Hematopoietic multipotent progenitor cell treated with erythropoietin and hydrocortisone succinate and interleukin-3 and kit ligand, for 17 days (in vitro differentiated cells): ENCODE measurements around the gene GTF2B.
"Not testable (repeated sequence)": the region's sequence is repeated elsewhere in the genome, so short reads cannot be mapped to it uniquely, and the experiment has no call there.

Experiments
- DNase-seq: peaks from one replicate; pipeline ENCODE4 v3.0.0-alpha.2; 2015; ENCODE audit warnings: low spot score

Gene GTF2B, protein sequence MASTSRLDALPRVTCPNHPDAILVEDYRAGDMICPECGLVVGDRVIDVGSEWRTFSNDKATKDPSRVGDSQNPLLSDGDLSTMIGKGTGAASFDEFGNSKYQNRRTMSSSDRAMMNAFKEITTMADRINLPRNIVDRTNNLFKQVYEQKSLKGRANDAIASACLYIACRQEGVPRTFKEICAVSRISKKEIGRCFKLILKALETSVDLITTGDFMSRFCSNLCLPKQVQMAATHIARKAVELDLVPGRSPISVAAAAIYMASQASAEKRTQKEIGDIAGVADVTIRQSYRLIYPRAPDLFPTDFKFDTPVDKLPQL

DNA sequence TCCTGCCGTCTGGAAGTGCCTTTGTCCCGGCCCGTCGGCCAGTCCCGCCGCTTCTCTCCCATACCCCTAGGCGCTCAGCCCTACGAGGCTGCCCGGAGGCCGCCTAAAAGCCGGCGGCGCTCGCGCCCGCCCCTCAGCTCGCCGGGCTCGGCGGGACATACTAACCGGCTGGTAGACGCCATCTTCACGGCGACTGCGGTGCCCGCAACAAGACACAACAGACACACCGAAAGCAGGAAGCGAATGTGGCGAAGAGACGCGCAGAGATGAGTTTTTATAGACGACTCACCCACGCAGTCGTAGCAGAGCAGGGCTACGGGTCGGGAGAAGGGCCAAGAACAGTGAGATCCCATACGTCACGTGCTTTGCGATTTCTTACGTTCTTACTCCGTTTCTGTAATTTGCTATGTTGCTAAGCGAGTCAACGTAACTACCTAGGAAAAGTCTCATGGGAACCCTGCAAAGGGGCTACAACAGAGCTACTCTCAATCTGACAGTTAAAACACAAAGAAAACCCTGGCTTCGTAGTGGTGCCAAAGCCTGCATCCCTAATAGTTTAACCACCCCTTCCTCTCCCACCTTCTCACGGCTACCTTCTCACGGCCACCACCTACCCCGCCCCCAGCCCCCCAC lies at the start of gene GTF2B:
TSS of gene GTF2B (minus strand) at position 250 of the 633 bp plus-strand sequence. CDS start at position 182, 68 bp downstream.
- peak; percentile 97 for DNase-seq

DNA sequence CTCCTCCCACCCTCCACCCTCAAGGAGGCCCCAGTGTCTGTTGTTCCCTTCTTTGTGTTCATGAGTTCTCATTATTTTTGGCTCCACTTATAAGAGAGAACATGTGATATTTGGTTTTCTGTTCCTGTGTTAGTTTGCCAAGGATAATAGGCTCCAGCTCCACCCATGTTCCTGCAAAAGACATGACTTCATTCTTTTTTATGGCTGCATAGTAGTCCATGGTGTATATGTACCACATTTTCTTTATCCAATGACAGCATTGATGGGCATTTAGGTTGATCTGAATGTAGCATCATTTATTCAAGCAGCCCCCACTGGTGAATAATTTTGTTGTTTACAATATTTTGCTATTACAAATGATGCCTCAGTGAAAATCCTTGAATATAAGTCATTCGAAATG lies 47.2 kb upstream of the GTF2B start:
- not testable (repeated sequence) for DNase-seq

DNA sequence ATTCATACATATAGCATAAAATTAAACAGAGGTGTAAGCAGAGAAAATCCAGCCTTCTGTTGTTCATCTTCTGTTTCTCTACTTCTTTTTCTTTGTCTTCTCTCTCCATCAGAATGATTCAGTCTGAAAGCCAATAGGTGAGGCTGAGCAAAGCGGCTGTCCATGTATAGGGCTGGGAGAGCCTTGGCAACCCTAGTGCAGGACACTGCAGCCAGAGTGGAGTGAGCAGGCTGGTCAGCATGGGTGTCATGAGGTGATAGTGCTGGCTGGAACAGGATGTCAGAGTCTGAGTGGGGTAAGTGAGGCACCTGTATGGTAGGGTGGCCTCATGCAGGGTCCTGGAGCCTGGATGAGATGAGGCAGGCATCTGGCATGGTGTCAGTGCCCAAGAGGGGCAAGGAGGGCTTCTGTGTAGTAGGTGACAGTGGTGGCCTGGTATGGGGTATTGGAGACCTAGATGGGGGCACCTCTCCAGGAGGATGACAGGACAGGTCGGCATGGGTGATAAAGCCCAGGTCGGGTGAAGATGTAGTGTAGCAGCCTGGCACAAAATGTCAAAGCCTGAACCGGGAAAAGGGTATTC lies 45.5 kb upstream of the GTF2B start:
- no peak for DNase-seq

DNA sequence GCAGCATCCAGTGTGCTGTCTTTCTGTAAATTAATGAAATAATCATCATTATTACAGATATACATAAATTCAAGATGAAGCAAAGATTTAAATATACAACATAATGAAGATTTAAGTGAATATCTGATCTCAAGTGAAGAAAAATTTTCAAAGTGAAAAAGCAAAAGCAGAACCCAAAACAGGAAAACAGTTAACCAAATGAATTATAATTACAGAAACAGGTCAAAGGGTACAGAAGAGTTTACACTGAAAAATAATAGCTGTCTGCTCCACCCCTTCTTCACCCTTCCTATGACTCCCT lies 44.8 kb upstream of the GTF2B start:
- DNase-seq = no peak

DNA sequence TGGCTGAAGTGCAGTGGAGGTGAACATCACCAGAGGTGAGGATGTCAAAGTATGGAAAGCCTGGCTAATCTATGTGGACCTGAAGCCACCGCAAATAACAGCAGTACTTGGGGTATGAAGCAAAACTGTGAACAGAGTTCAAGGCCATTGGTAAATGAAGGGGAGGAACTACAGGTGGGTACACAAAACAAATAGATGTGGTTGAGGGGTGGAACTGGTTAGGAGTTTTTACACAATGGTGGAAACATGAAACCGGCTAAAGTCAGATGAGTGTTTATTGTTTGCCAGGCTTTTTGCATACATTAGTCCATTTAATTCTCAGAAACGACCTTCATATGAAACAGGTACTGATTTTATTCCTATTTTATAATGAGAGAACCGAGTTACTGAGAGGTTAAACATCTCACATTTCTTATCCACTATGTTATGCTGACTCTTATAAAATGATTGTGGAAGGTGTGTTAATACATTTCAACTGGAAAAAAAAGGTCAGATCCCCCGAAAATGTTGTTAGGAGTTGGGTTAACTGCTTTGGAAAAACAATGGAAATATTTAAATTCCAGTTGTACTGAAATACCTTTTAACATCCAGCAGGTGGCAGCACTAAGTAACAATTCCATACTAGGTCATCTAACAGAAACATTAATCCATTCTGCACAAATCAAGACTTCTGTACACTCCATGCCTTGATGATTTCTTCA lies 44.3 kb upstream of the GTF2B start:
- peak; percentile 73 for DNase-seq

DNA sequence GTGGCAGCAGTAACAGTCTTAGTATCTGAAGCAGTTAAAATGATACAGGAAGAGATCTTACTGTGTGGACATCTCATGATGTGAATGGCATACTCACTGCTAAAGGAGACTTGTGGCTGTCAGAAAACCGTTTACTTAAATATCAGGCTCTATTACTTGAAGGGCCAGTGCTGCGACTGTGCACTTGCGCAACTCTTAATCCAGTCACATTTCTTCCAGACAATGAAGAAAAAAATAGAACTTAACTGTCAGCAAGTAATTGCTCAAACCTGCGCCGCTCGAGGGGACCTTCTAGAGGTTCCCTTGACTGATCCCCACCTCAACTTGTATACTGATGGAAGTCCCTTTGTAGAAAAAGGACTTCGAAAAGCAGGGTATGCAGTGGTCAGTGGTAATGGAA lies 38.8 kb upstream of the GTF2B start:
- not testable (repeated sequence) for DNase-seq

DNA sequence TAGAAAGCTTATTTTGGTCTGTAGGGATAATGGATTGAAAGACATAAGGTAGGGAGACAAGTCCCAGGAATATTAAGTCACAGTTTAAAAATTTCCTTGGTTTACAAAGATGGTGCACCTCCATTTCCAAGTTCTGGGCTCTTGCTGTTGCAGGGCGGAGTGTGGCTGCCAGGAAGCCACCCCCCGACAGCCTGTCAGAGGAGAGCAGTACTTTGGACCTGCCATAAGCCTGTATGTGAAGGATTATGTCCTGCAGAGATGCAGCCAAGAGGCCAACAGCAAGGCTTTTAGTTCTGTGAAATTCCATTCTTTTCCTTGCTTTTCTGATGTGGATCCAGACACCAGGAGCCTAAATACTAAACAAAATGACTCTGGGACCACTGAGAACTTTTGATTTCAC lies 31.9 kb upstream of the GTF2B start:
- no peak for DNase-seq

DNA sequence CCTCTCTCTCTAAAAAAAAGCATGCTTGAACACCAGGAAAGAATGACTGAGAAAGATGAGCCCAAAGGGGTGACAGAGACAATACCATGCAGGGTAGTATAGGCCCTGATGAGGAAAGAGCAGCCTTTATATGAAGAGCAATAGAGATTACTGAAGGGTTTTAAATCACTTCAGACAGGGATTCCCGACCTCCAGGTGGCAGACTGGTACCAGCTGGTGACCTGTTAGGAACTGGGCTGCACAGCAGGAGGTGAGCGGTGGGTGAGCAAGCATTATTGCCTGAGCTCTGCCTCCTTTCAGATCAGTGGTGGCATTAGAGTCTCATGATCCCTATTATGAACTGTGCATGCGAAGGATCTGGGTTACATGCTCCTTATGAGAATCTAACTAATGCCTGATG lies 30.8 kb upstream of the GTF2B start:
- no peak for DNase-seq

DNA sequence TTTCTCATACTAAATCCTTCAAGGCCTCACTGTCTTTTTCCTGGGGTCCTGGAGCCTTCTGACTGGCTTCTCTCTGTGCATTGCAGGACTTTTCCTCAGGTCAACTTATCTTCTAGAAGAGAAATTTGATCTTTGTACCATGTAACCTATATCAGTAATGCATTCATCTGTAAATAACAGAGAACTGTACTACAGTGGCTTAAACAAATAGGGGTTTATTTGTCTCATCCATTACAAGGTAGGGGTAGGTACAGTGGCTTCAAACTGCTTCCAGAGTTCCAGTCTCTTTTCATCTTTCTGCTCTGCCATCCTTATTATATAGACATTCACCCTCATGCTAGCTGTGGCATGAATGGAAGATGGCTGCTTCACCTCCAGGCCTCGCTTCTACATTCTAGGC lies 29.5 kb upstream of the GTF2B start:
- no peak for DNase-seq

DNA sequence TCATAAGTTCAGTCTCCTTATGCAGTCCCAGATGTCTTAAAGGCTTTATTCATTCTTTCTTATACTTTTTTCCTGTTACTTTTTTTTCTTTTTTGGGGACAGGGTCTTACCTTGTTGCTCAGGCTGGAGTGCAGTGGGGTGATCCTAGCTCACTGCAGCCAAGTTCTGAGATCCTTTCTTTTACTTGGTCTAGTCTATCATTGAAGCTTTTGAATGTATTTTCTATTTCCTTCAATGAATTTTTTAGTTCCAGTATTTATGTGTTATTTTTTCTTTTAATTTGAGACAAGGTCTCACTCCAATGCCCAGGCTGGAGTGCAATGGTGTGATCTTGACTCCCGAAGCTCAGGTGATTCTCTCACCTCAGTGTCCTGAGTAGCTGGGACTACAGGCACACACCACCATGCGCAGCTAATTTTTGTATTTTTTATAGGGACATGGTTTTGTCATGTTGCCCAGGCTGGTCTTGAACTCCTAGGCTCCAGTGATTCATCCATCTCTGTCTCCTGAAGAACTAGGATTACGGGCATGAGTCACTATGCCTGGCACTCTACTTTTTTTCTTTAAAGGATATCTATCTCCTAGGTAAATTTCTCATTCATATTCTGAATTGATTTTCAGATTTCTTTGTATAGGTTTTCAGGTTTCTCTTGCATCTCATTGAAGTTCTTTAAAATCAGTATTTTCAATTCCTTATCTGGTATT lies 26.1 kb upstream of the GTF2B start:
- no peak for DNase-seq

DNA sequence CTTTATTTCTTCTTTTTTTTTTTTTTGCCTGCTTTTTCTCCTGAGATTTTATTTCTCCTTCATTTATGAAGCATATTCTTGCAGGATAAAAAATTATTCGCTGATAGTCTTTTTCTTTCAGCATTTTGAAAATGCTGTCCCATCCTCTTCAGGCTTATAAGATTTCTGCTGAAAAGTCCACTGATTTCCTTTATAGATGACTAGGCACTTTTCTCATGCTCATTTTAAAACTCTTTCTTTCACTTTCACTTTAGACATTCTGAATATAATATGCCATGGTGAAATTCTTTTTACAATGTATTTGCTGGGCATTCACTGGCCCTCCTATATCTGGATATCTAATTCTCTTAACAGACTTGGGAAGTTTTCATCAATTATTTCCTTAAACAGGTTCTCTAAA lies 25.5 kb upstream of the GTF2B start:
- DNase-seq = no peak

DNA sequence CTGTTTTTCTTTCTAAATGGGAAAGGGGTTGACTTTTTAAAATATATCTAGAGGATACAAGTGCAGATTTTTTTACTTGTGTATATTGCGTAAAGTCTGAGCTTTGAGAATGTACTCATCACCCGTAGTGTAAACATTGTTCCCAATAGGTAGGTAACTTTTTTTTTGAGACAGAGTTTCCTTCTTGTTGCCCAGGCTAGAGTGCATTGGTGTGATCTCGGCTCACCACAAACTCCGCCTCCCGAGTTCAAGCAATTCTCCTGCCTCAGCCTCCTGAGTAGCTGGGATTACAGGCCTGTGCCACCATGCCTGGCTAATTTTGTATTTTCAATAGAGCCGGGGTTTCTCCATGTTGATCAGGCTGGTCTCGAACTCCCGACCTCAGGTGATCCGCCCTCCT lies 20.4 kb upstream of the GTF2B start:
- DNase-seq = not testable (repeated sequence)

DNA sequence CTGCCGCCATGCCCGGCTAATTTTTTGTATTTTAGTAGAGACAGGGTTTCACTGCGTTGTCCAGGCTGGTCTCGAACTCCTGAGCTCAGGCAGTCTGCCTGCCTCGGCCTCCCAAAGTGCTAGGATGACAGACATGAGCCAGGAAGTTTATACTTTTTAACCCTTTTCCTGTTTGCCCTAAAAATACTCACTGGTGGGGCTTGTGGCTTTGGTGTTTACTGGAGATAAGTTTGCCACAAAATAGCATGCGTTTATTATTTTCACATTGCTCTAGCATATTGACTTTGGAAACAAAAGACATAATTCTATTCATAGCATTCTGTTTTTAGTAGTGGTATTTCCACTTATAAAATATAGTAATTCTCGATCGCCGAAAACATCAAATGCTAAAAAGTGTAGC lies 19.8 kb upstream of the GTF2B start:
- no peak for DNase-seq

DNA sequence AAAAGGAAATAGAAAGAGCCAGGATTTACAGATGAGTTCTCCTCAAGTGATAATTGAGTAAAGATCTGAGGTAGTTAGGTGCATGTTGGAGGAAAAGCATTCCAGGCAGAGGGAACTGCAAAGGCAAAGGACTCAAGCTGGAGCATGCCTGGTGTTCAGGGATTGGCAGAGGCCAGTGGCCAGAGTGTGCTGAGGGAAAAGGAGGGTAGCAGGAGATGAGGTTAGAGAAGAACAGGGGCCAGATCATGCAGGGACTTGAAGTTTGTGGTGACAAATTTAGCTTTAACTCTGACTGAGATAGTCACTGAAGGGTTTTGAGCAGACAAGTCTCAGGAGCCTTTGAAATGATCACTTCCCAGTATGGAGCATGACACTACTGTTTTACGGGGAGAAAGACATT lies 19.0 kb upstream of the GTF2B start:
- DNase-seq = no peak

DNA sequence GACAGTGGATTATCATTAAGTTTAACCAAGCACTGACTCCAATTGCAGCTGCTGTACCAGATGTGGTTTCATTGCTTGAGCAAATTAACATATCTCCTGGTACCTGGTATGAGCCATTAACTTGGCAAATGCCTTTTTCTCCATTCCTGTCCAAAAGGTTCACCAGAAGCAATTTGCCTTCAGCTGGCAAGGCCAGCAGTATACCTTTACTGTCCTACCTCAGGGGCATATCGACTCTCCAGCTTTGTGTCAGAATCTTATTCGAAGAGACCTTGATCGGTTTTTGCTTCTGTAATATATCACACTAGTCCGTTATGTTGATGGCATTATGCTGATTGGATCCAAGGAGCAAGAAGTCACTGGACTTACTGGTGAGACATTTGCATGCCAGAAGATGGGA lies 9.5 kb upstream of the GTF2B start:
- no peak for DNase-seq

DNA sequence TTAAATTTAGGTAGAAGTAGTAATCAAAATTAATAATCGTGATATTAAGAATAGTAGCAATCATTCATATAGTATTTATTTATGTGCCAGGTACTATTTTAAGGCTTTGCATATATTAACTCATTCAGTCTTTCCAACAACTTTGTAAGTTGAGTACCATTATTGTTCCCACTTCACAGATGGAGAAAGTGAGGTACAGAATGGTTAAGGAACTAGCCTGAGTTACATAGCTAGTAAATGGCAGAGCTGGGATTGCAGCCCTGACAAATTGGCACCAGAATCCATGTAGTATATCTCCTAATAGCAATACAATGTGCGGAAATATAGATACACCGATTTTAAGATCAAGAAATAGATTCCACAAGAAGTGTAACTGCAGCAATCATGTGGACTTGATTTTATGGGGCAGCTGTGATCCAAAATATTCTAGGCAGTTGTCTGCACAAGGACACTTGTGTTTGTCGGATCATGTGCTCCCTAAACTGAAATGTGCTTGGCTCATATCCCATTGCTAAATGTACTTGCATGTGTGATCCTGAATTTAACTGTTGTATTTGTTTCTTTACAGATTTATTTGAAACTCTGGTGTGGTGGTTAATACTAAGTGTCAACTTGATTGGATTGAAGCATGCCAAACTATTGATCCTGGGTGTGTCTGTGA lies 5.8 kb upstream of the GTF2B start:
- DNase-seq = no peak

DNA sequence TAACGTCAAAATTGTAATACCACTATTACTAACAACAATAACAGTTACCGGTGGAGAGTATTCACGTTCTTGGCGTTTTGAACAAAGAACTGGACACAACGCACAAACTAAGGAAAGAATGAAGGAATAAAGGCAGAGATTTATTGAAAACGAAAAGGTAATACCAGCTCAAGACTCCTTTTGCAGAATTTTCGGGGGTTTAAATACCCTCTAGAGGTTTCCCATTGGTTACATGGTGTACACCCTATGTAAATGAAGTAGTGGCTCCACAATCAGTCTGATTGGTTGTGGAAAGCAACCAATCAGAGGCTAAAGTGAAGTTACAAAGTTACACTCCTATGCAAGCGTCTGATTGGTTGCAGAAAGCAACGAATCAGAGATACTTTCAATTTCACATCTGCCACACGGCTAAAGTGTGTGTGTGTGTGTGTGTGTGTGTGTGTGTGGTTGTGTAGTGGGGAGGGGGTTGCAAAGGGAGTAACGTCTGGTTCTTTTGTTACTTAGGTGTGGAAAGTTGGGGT lies 1.1 kb upstream of the GTF2B start:
- DNase-seq = peak; percentile 67

DNA sequence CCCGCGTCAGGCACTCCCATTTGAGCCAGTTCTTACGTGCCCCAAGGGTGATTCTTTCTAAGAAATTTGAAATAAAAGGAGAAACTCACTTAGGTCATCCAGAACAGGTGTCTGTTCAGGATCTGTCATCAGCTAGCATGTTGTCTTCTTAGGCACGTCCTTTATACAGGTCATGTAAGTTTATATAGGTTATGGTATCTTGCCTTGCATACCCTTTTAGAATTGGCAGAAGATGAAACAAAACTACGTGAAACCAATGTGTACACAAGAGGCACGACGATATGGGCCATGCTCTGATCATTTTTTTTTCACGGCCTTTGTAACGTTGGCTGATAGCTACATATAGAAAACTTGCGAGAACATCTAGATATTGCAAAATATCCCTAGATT lies 579 bp upstream of the GTF2B start:
- no peak for DNase-seq

DNA sequence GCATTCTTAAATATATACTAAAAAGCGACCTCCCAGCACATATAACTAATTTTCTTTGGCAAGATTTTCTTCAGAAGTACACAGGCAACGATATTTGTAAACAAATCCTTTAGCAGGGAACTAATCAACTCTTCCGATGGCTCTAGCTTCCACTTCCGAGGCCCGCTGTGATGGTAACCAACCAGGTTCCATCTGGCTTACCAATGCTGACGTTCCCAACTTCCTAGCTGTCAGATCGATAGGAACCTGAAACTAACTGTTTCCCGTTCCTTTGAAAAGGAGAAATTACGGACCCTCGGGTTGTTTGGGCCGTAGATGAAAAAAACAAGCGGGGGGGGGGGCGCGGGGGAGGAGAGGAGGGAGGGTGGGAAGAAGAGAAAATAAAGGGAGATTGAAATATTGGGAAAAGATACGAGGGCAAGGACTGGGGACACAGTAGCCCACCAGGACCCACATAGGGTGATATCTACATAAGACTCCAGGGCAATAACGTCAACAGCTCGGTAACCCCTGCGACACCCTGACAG lies 513 bp downstream of the GTF2B start:
- peak; percentile 75 for DNase-seq

DNA sequence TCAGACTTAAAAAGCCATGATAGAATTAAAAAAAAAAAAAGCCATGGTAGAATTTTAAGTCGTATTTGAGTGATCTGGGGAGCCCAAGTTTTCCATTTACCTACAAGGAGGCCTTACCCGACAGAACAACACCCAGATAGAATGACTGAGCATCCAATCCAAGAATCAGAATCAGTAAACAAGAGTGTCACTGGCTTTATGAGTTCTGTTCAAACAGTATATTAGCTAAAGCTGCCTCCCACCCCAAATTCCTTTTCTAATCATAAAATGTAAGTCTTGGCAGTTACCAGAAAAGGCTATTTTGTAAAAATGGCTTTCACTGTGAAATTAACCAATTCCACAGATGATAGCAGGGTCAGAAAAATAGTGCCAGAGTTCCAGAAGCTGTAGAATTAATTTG lies 1.2 kb downstream of the GTF2B start:
- peak; percentile 77 for DNase-seq

DNA sequence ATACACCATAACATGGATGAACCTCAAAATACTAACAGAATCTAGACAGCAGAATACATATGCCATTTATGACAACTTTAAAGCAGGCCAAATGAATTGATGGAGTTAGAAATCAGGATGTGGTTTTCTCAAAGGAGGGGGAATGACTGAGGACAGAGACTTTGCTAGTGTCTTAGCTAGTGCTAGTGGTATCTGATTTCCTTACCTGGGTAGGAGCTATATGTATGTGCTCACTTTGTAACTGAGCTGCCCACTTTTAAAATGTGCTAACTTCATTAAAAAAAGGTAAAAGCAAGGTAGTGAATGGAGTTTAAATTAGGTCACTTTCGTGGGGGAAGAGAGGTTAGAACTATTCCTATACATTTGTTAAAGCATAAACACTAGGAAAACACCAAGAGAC lies 2.6 kb downstream of the GTF2B start:
- no peak for DNase-seq

DNA sequence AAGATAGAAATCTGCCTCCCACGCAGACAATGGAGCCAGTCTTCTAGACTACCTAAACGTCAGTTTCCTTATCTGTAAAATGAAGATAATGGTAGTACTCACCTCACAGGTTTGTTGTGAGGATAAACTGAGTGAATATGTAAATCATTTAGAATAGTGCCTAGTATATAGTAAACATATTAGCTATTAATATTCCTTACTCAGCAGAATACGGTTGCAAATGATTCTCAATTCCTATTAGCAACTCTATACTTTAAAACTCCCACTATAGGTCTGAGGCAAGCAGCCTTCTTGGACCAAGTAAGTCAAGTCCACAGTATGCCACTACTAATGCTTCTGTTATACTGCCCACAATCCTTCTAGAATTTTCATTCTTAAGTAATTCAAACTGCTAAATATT lies 5.4 kb downstream of the GTF2B start:
- no peak for DNase-seq
